Left cardiac atrium (tissue), 4 donors: ENCODE results near the gene MB. TPM values are rescaled to one million over a fixed set of nuclear protein-coding genes. Genes with fewer than 3 reads are reported as not detected.
"Not testable (repeated sequence)": the region's sequence is repeated elsewhere in the genome, so short reads cannot be mapped to it uniquely, and the experiment has no call there.

Experiments used
- ATAC-seq, 2 donors: fragments of 200-7000 bp; cut with Tn5 transposase; one replicate each; pipeline ENCODE4 v1.9.1; 2020; ENCODE audit warnings: mild to moderate bottlenecking in 2 of 2, moderate library complexity in 2 of 2
- DNase-seq: peaks from one replicate; pipeline ENCODE4 v3.0.0-alpha.2; 2020
- intact Hi-C, 2 donors: fragments of 100-400 bp; cut with DNase I; formaldehyde crosslinking; loops; one replicate each; pipeline versions ENCODE4 v1.14.1 to v1.15.1; 2022 to 2023
- total RNA-seq, 2 donors: library from RNA; stranded (reverse); fragmentation: NEBNext Ultra II Directional; extraction: Animal tissue kit (Norgen Biotek cat#: 25700); gene quantifications; one replicate each; pipeline ENCODE4 v1.2.1, GENCODE V29; 2021
- donor health status: DM: no; HTN: yes; CAD: no.
- donor health status: DM: no; HTN: yes; CAD: no; lungs with severe emphysema.
- donor health status: DM: yes; HTN: yes; CAD: no.
- donor health status: Dilated cardiomyopathy.

The MB gene
- total RNA-seq, 2 donors from 2014 or later, result 7,141 to 7,312 TPM

DNA sequence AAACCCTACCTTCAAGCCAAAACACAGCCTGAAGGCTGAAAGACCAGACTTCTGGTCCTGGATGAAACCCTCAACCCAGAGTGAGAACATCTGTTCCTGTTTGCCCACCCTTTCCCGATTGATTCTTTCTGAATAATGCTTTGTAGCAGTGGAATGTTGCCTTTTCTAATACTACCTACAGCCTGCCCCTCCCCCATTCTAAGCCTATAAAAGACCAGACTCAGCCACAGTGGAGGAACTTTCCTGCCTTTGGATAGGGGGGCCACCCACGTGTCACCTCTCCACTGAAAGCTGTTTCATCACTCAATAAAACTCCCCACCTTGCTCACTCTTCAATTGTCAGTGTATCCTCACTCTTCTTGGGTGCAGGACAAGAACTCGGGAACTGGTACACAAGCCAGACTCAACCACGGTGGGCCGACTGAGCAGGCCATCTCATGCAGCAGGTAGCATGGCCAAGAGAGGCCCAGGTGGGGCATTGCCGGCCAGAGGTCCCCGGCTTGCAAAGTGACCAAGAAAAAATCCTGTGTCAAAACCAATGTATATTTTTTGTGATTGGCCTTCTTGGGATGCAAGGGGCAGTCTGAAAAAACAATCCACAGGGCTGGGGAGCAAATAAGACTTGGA is 24.5 kb upstream of the MB start:
- intact Hi-C loops, result no loop called here

DNA sequence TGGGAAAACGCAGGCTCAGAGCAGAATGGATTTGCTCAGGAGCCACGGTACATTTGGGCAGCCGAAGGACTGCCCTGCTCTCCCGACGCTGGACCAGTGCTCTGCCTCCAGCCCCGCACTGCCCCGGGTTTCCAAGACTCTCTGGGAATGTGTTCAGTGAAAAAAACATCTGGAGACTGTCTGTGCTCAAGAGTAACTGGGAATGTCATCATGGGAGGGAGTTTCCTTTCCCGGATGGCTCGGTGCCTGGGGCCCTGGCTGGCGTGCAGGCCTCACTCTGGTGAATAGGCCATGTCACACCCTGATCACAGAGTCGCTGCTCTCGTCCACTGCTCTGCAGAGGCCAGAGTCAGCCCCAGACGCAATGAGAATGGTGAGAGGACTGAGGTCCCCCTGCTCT is 21.3 kb upstream of the MB start:
- ATAC-seq (peak; percentile 95), DNase-seq (peak; percentile 91)
- intact Hi-C loops, result no loop called here

More for the DNA sequence above, 24.5 kb upstream of the MB start:
- DNase-seq, result no peak
- ATAC-seq, result no peak

DNA sequence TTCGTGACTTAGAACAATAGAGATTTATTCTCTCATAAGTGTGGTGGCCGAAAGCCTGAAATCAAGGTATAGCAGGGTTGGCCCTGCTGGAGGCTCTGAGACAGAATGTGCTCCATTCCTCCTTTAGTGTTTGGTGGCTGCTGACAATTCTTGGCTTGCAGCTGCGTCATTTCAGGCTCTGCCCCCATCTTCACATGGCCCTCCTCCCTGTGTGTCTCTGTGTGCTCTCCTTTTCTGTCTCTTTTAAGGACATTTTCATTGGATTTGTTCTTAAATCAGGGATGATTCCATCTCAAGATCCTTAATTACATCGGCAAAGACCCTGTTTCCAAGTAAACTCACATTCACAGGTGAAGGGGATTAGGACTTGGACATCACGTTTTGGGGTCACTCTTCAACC is 20.9 kb upstream of the MB start:
- ATAC-seq (peak; percentile 35 to 41), DNase-seq (no peak)
- intact Hi-C loops, result no loop called here

DNA sequence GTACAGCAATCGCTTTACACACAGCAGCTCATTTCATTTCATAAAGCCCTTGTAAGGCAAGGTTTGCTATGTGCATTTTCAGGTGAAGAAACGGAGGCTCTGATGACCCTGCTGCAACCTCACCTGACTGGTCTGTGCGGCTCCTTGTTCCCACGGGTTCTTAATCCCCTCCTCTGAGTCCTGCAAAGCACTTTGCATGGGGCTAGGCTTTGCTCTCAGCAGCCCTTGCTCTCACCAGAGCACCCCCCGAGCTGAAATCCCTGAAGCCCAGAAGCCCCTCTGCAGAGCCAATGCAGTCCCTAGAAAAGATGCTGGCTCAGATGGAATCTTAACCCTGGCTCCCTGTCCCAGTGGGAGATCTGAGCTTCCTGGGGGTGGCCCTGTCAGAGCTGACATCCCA is 20.1 kb upstream of the MB start:
- intact Hi-C loops, result no loop called here
- no peak for DNase-seq

DNA sequence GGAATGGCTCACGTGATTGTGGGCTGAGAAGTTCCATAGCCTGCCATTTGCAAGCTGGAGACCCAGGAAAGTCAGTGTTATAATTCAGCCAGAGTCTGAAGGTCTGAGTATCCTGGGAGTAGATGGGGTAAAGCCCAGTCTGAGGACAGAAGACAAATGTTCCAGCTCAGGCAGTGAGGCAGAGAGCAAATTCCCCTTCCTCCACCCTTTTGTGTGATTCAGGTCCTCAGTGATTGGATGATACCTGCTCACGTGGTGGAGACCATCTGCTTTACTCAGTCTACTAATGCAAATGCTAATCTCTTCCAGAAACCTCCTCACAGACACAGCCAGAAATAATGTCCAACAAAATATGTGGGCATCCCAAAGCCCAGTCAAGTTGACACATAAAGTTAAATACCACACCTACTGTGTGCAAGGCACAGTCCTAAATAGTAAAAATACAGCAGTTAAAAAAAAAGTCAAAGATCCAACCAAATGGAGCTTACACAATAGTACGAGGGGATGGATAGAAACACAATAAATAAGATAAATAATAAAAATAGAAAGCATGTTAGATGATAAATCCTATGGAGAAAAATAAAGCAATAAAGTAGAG is 17.9 kb upstream of the MB start:
- DNase-seq (no peak), ATAC-seq (no peak)
- intact Hi-C loops, result no loop called here

More for the DNA sequence above, 20.1 kb upstream of the MB start:
- ATAC-seq, result no peak

DNA sequence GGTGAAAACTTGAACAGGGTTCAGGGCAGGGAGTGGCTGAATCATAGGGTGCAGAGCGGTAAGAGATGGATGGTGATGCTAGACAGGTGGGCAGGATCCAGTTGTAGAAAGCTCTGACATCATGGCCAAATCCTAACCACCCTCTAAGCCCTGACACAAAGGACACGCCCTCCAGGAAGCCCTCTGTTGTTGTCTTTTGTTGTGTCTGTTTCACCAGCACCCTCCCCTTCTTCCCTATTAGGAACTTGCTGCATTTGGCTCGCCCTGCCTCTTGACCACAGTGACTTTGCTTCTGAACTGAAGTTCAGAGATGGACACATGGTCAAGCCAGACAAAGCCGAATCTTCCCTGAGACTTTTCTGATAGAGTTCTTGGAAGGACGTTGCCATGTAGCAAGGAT is 16.9 kb upstream of the MB start:
- intact Hi-C loops, result no loop called here
- ATAC-seq, result no peak

DNA sequence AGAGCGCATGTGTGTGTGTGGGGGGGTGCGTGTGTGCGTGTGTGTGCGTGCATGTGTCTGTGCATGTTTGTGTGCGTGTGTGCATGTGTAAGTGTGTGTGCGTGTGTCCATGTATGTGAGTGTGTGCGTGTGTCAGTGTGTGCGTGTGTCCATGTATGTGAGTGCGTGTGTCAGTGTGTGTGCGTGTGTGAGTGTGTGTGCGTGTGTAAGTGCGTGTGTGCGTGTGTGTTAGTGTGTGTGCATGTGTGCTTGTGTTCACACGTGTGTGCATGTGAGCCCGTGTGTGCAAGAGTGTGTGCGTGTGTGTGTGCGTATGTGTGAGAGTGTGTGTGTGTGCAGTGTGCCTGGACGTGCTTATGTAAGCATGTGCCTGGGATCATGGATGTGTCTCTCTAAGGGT is 16.4 kb upstream of the MB start:
- DNase-seq (no peak), ATAC-seq (no peak)
- intact Hi-C loops, result no loop called here

More for the DNA sequence above, 16.9 kb upstream of the MB start:
- no peak for DNase-seq

DNA sequence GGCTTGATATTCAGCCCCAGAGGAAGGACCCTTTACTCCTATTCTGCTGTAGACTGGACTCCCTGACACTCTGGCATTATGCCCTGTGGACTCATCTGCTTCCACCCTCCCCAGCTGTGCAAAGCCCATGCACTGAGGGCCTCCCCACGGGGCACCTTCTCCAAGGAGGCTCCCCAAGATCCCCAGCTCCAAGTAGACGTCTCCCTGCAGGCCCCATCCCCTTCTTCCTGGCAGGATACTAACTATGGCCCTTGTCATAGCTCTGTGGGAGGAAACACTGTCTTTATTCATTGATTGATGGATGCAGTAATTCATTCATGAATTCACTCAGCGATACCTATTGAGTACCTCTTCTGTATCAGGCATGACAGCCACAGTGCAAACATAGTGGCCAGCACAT is 15.8 kb upstream of the MB start:
- no peak for ATAC-seq
- DNase-seq, result no peak
- intact Hi-C loops, result no loop called here

DNA sequence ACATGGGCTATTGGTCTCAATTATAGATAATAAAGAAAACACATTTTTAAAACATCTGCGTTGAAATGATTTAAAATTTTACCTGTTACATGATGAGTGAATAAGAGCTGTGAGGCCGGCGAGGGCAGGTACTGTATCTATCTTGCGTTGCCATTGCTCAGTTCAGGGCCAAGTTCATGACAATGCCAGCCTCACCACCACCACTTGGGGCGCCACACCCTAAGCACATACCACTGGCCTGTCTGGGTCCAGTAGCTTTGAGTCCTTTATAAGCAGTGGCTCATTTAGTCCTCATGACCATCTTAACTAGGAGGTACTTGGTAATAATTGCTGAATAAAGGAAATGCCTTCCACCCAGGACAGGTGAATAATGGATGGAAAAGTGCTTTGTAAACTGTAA is 14.5 kb upstream of the MB start:
- intact Hi-C loops, result no loop called here
- ATAC-seq, result no peak
- DNase-seq, result no peak

DNA sequence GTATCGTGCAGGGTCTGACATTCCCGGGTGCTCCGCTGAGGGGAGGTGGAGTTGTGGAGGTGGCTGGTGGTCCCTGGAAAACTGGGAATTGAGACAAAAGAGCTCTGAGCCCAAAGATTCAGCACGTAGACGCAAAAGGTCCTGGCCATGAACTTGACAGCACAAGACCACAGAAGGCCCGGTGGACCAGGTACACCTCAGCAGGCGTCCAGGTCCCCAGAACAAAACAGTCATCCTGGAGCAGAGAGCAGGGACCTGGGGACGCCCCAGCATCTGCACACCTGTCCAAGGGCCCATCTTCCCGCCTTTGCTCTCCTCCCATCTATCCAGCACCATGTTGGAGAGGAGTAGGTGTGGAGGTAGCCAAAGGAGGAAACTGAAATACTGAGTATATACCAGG is 13.8 kb upstream of the MB start:
- DNase-seq (no peak), ATAC-seq (no peak)
- intact Hi-C loops, result no loop called here

DNA sequence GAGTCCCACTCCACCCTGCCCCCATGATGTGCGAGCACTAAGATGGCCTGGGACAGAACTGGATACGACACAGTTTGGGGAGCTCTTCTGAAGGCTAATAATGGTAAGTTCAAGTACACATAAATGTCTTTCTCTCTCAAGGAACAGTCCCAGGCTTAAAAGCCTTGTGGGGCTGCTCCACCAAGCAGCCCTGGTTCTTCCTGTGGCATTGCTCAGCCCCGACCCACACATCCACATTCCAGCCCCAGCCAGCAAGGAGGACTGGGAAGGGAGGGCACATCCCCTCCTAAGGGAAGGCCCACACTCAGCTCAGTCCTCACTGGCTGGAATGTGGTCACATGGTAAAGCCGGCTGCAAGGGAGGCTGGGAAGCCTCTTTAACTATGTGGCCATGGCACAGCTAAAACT is 13.3 kb upstream of the MB start:
- DNase-seq, result no peak
- intact Hi-C loops, result no loop called here
- no peak for ATAC-seq

DNA sequence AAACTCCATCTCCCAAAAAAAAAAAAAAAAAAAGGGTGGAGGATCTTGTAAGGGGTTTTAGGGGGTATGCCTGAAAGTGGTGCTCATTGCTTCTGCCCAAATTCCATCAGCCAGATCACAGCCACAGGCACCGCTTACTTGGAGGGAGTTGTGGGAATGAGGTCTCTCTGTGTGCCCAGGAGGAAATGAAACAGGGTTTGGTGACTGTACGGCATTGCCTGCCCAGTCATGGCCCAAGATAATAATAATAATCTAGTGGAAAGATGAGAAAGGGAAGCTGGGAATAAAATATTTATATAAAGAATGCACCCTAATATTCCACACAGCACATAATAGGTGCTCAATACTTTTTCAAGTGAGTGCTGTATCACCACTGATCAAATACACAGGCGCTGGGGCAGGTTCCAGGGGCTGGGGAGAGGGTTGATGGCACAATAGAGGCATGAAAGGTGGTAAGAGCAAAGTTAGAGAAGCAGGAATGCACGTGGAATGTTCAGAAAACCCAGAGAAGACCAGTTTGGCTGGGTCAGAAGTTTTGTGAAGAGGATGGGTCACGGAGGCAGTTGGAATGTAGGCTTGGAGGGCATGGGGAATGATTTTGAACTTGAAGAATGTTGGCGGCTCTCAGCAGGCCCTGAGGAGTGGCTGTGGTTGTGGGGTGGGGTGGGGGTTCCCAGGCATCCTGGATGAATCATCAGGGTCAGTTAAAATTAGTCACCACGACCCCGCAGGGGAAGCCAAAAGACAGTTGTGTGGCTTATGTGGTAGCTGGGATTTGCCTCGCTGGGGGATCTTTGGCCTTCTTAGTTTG is 12.5 kb upstream of the MB start:
- intact Hi-C loops, result loop anchor here (5.0 to 10.0 kb wide), 4 partner anchors 113 to 493 kb away; no protein-coding TSS in a partner anchor
- peak; percentile 39 to 74 for ATAC-seq
- DNase-seq, result peak; percentile 83

DNA sequence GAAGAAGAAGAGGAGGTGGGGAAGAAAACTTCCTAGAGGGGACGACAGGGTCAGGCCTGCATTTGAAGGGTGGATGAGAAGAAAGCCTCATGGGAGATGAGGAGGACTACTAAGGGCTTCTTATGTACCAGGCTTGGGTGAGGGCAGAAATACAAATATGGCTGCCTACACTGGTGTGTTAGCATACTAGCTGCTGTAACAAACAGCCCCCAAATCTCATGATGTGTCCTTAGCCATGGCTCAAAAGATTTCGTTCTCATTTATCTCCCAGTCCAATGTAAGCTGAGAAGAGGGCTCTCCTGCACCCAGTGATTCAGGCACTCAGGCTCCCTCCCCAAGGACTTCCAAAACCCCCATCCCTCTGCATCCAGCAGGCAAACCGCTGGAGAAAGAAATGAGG is 11.6 kb upstream of the MB start:
- intact Hi-C loops, result loop anchor here (5.0 to 10.0 kb wide), 4 partner anchors 114 to 494 kb away; no protein-coding TSS in a partner anchor
- no peak for DNase-seq

DNA sequence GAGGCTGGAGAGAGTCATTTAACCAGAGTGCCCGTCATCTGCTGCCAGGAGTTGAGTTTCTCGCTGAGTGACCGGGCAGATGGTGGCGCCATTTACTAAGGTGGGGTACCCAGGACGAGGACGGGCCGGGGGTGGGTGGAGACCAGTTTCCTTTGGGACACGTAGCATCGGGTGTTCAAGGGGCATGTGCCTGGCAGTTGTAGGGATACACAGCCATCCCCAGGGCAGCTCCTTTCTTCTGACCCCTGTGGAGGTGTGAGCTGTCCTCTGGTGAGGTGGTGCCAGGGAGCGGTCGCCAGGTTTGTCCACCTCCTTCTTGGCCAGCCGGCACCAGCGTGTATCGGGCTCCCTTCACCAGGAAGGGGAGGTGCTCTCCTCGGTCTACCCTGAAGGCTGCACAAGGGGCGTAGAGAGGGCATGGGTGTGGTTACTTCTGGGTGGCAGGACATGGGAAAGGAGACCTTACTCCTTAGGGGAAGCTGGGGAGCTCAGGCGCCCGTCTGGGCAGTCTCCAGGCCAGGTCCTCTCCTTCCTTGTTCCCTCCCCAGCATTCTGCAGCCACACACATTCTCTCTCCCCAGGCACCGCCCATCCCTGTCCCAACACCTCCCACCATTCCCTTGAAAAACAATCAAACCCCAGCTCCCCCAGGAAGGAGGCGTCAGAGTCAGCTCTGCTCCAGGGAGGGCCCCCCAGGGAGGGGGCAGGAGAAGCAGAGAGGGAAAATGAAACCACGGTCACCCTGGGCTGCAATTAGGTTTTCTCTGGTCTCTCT is 10.3 kb upstream of the MB start:
- intact Hi-C loops, result loop anchor here (5.0 to 10.0 kb wide), 4 partner anchors 115 to 495 kb away; no protein-coding TSS in a partner anchor
- ATAC-seq, result peak; percentile 72 to 79

More for the DNA sequence above, 11.6 kb upstream of the MB start:
- ATAC-seq, result no peak

DNA sequence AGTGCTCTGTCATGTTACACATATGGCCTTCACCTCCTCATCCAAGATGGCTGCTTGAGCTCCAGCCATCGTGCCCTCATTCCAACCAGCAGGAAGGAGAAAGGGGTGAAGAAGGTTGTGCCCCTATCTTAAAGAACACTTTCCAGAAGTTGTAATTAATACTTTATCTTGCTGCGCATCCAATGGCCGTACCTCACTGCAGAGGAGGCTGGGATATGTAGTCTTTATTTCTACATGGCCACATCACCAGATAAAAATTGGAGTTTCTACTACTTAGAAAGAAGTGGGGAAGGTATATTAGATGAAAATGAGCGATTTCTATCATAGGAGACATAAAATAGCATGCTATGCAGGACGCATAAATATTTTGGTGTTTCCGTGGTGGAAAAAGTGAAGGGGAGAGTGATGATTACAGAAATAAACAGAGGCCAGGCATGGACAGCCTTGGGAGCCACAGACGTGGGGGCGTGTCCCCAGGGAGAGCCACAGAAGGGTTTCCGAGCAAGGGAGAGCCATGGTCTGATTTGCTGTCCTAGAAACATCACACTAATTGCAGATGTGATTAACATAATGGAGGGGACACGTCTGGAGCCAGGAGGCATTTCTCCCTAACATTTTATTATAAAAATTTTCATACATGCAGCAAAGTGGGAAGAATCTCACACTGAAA is 8.8 kb upstream of the MB start:
- intact Hi-C loops, result loop anchor here (5.0 to 10.0 kb wide), 4 partner anchors 116 to 496 kb away; no protein-coding TSS in a partner anchor
- DNase-seq (no peak), ATAC-seq (no peak)

More for the DNA sequence above, 10.3 kb upstream of the MB start:
- peak; percentile 87 for DNase-seq

DNA sequence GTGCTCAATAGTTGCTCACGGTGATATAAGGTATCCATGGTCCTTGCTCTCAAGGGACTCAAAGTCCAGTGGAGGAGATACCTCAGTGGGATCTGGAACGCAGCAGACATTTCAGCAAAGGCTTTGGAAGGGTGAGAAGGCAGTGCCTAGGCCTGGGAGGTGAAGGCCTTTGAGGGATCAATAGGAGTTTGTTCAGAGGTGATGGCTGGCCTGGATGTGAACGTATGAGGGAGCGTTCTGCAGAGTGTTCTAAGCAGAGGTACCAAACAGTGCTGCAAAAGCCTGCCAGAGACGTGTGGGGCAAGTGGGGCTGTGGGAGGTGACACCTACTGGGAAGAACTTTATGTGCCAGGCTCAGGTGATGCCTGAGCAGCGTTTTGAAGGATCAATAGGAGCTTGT is 7.4 kb upstream of the MB start:
- ATAC-seq (no peak), DNase-seq (no peak)
- intact Hi-C loops, result loop anchor here in 1 of 2 donors (5.0 to 10.0 kb wide), 2 partner anchors 37 to 220 kb away; no protein-coding TSS in a partner anchor

DNA sequence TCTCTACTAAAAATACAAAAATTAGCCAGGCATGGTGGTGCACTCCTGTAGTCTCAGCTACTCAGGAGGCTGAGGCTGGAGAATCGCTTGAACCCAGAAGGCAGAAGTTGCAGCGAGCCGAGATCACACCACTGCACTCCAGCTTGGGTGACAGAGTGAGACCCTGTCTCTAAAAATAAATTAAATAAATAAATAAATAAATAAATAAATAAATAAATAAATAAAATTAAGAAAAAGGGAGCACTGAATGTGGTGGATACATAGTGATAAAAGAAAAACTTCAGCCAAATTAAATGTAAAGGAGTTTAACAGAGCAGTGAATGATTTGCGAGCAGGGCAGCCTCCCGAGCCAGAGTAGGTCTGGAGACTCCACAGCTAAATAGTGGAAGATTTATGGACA is 6.8 kb upstream of the MB start:
- DNase-seq, result not testable (repeated sequence)
- intact Hi-C loops, result loop anchor here in 1 of 2 donors (5.0 to 10.0 kb wide), 2 partner anchors 37 to 221 kb away; no protein-coding TSS in a partner anchor

DNA sequence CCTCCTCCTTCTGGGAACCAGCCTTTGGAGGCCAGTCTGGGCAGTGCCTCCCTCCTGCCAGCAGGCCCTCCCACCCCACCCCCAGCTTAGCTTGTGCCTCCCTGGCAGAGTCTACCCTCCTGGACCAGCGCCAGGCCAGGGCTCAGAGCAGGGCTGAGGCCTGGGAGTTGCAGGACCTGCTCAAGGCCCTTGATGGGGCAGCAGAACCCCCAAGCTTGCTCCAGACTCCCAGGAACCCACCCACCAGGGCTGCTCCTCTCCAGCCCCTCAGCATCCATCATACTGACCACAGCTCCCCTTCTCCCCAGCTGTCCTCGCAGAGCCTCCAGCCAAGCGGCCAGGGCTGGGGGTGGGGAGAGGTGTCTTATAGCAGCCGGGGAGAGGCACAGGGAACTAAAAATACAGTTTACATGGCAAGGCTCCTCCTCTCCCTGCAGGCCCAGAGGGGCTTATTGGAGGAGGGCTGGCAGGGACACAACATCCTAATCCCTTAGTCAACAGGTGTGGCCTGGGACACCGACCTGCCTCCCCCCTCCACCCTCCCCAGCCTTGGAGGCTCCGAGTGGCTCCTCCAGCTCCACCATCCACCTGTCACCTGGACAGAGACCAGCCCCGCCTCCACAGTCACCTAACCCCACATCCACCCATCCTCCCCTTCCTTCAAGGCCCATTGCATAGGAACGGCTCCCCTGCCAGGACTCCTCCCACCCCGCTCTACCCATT is 5.2 kb upstream of the MB start:
- intact Hi-C loops, result loop anchor here in 1 of 2 donors (5.0 to 10.0 kb wide), 2 partner anchors 35 to 222 kb away; no protein-coding TSS in a partner anchor
- DNase-seq (peak; percentile 50), ATAC-seq (peak; percentile 54 to 58)

More for the DNA sequence above, 6.8 kb upstream of the MB start:
- not testable (repeated sequence) for ATAC-seq
